H1 (cell line): Measurements from ENCODE around the gene FERMT1. TPM values are rescaled to one million over a fixed set of nuclear protein-coding genes. Genes with fewer than 3 reads are reported as not detected.

ENCODE experiments used
- CTCF ChIA-PET: fragments of 300-600 bp; sonication (Branson Sonifier 250); formaldehyde crosslinking; loops from one replicate; lab custom pipeline; 2021; ENCODE audit not compliant: partially characterized antibody; lab: Charles Lee
- POLR2A ChIA-PET: fragments of 300-600 bp; sonication (Branson Sonifier 250); formaldehyde crosslinking; loops from one replicate; lab custom pipeline; 2021; ENCODE audit warnings: inconsistent platforms; ENCODE audit not compliant: partially characterized antibody; lab: Charles Lee
- DNase-seq, 2 experiments: peaks; one replicate each; pipeline versions ENCODE4 v3.0.0 to v3.0.0-alpha.2; 2010 to 2022; ENCODE audit warnings: low spot score in 2 of 2, low read depth in 1 of 2, mixed read lengths in 1 of 2
- FAIRE-seq: peaks from 2 replicates; lab custom pipeline; 2011; peaks lifted over from hg19 to GRCh38; lab: Jason Lieb, UNC
- H2AFZ ChIP-seq: 2 replicates; pipeline ENCODE4 v1.8.1; 2012; ENCODE audit warnings: low read length, inconsistent platforms
- H2AK5ac ChIP-seq: 2 replicates; pipeline ENCODE4 v1.6.1; 2013; ENCODE audit warnings: low read depth, low read length
- H2BK120ac ChIP-seq: replicated peaks from 2 replicates; pipeline ENCODE3; 2013; ENCODE audit warnings: low read depth, low read length, inconsistent platforms
- H2BK12ac ChIP-seq: 2 replicates; pipeline ENCODE4 v1.6.1; 2013; ENCODE audit warnings: low read depth, low read length
- H2BK15ac ChIP-seq: 2 replicates; pipeline ENCODE4 v1.6.1; 2013; ENCODE audit warnings: low read length
- H2BK20ac ChIP-seq: 2 replicates; pipeline ENCODE4 v1.6.1; 2013; ENCODE audit warnings: low read length
- H2BK5ac ChIP-seq: 2 replicates; pipeline ENCODE4 v1.6.1; 2013; ENCODE audit warnings: low read depth, low read length
- H3K14ac ChIP-seq: 2 replicates; pipeline ENCODE4 v1.6.1; 2013; ENCODE audit warnings: inconsistent platforms; ENCODE audit not compliant: insufficient read length
- H3K18ac ChIP-seq: 2 replicates; pipeline ENCODE4 v1.6.1; 2013; ENCODE audit warnings: low read length; ENCODE audit errors: extremely low read depth
- H3K23ac ChIP-seq: 2 replicates; pipeline ENCODE4 v1.6.1; 2013; ENCODE audit warnings: inconsistent platforms; ENCODE audit not compliant: insufficient read length
- H3K23me2 ChIP-seq: 2 replicates; pipeline ENCODE4 v1.6.1; 2013; ENCODE audit warnings: low read depth, low read length
- H3K27ac ChIP-seq: 2 replicates; pipeline ENCODE4 v1.6.1; 2011; ENCODE audit warnings: low read depth, low read length, inconsistent platforms
- H3K27me3 ChIP-seq, 4 experiments: replicated peaks in 1 of 4; 1 replicate in 1 of 4; 2 replicates in 3 of 4; pipeline versions ENCODE4 v1.6.1 to v1.8.1; 2011 to 2013; ENCODE audit warnings: low read length in 3 of 4, mild to moderate bottlenecking in 3 of 4, inconsistent platforms in 2 of 4, mixed read lengths in 2 of 4, moderate library complexity in 1 of 4; ENCODE audit not compliant: control insufficient read depth in 3 of 4, insufficient read depth in 3 of 4; ENCODE audit errors: extremely low read depth in 1 of 4
- H3K36me3 ChIP-seq, 4 experiments: 2 replicates each; pipeline versions ENCODE4 v1.6.1 to v1.8.1; 2011 to 2013; ENCODE audit warnings: mild to moderate bottlenecking in 4 of 4, low read length in 3 of 4, moderate library complexity in 2 of 4, control low read depth in 1 of 4, inconsistent platforms in 1 of 4; ENCODE audit not compliant: insufficient read depth in 4 of 4, control insufficient read depth in 2 of 4
- H3K4ac ChIP-seq: replicated peaks from 2 replicates; pipeline ENCODE3; 2013; ENCODE audit warnings: low read length, low read depth, mixed read lengths, inconsistent platforms; ENCODE audit not compliant: insufficient read length
- H3K4me1 ChIP-seq, 4 experiments: replicated peaks in 1 of 4; 1 replicate in 1 of 4; 2 replicates in 3 of 4; pipeline versions ENCODE4 v1.6.1 to v1.8.1; 2011 to 2013; ENCODE audit warnings: low read length in 3 of 4, inconsistent platforms in 2 of 4, mixed read lengths in 1 of 4; ENCODE audit not compliant: insufficient read depth in 4 of 4, control insufficient read depth in 3 of 4
- H3K4me2 ChIP-seq, 2 experiments: 2 replicates each; pipeline versions ENCODE4 v1.6.1 to v1.8.1; 2011 to 2013; ENCODE audit warnings: low read depth in 2 of 2, low read length in 2 of 2, control low read depth in 1 of 2, inconsistent platforms in 1 of 2, mild to moderate bottlenecking in 1 of 2; ENCODE audit not compliant: insufficient read depth in 1 of 2
- H3K4me3 ChIP-seq, 4 experiments: fragments of 200-600, 300-600 bp in 1 of 4; sonication (generic), shearing (Covaris generic), sonication (Bioruptor Twin) in 1 of 4; 2 replicates each; pipeline versions ENCODE4 v1.5.1 to v1.8.1; 2011 to 2016; ENCODE audit warnings: low read length in 4 of 4, low read depth in 3 of 4, control low read depth in 2 of 4, inconsistent platforms in 2 of 4, mild to moderate bottlenecking in 2 of 4, mixed read lengths in 1 of 4, moderate library complexity in 1 of 4; ENCODE audit not compliant: insufficient read depth in 2 of 4; ENCODE audit errors: extremely low read depth in 1 of 4
- H3K56ac ChIP-seq: replicated peaks from 2 replicates; pipeline ENCODE3; 2013; ENCODE audit warnings: low read depth, mild to moderate bottlenecking, mixed read lengths, low read length, inconsistent platforms; ENCODE audit not compliant: insufficient read length
- H3K79me1 ChIP-seq: 2 replicates; pipeline ENCODE4 v1.6.1; 2013; ENCODE audit warnings: low read depth, low read length, control low read depth
- H3K79me2 ChIP-seq, 2 experiments: 2 replicates each; pipeline versions ENCODE4 v1.6.1 to v1.8.1; 2012 to 2013; ENCODE audit warnings: low read length in 2 of 2, mild to moderate bottlenecking in 2 of 2, inconsistent platforms in 1 of 2; ENCODE audit not compliant: insufficient read depth in 2 of 2, control insufficient read depth in 1 of 2
- H3K9ac ChIP-seq, 4 experiments: replicated peaks in 1 of 4; 1 replicate in 1 of 4; 2 replicates in 3 of 4; pipeline versions ENCODE4 v1.6.1 to v1.8.1; 2011 to 2013; ENCODE audit warnings: low read depth in 3 of 4, low read length in 3 of 4, control low read depth in 2 of 4, mild to moderate bottlenecking in 2 of 4, moderate library complexity in 2 of 4, inconsistent platforms in 1 of 4; ENCODE audit errors: extremely low read depth in 1 of 4
- H3K9me3 ChIP-seq, 2 experiments: 2 replicates each; pipeline versions ENCODE4 v1.6.1 to v1.8.1; 2012 to 2013; ENCODE audit warnings: mild to moderate bottlenecking in 2 of 2, moderate library complexity in 2 of 2, control low read depth in 1 of 2, inconsistent platforms in 1 of 2, low read depth in 1 of 2, low read length in 1 of 2, mixed read lengths in 1 of 2; ENCODE audit not compliant: insufficient read depth in 2 of 2
- H4K20me1 ChIP-seq, 2 experiments: replicated peaks in 1 of 2; 2 replicates each; pipeline versions ENCODE3 to v1.8.1; 2011 to 2013; ENCODE audit warnings: inconsistent platforms in 2 of 2, low read length in 2 of 2, mild to moderate bottlenecking in 1 of 2; ENCODE audit not compliant: insufficient read depth in 2 of 2, control insufficient read depth in 1 of 2
- H4K5ac ChIP-seq: 2 replicates; pipeline ENCODE4 v1.6.1; 2013; ENCODE audit warnings: low read length, low read depth, mixed read lengths, inconsistent platforms; ENCODE audit not compliant: insufficient read length
- H4K8ac ChIP-seq: 2 replicates; pipeline ENCODE4 v1.8.0; 2013; ENCODE audit warnings: mild to moderate bottlenecking, moderate library complexity, low read length, inconsistent platforms; ENCODE audit not compliant: insufficient read depth; ENCODE audit errors: extremely low read depth
- H4K91ac ChIP-seq: replicated peaks from 2 replicates; pipeline ENCODE3; 2013; ENCODE audit warnings: low read length, mixed read lengths, inconsistent platforms; ENCODE audit not compliant: insufficient read length
- CBX8 ChIP-seq: fragments of 300-800, 300-1000 bp; sonication (generic); IDR thresholded peaks from 2 replicates; pipeline ENCODE4 v1.7.1; 2016; ENCODE audit warnings: low read depth, low read length, borderline replicate concordance
- GABPA ChIP-seq: IDR thresholded peaks from 2 replicates; pipeline ENCODE4 v1.6.1; 2011; ENCODE audit warnings: mild to moderate bottlenecking, low read length, moderate library complexity, borderline replicate concordance; ENCODE audit not compliant: insufficient read depth
- KDM5A ChIP-seq: fragments of 200-600 bp; IDR thresholded peaks from 2 replicates; pipeline ENCODE4 v1.7.1; 2012; ENCODE audit warnings: mild to moderate bottlenecking, low read length, inconsistent platforms, mixed read lengths
- NRF1 ChIP-seq: IDR thresholded peaks from 2 replicates; pipeline ENCODE4 v1.6.1; 2011; ENCODE audit warnings: mild to moderate bottlenecking, low read depth, low read length, improper control_type of control experiment
- SUZ12 ChIP-seq: fragments of 200-600 bp; sonication (generic); IDR thresholded peaks from 2 replicates; pipeline ENCODE4 v1.6.1; 2012; ENCODE audit warnings: mild to moderate bottlenecking, inconsistent platforms, low read length, moderate library complexity, mixed read lengths
- TCF12 ChIP-seq: IDR thresholded peaks from 2 replicates; pipeline ENCODE4 v1.6.1; 2011; ENCODE audit warnings: low read depth, mild to moderate bottlenecking, low read length
- WGBS, 2 experiments: shearing (Covaris generic) in 1 of 2; methylation state at CpG; one replicate each; pipeline versions ENCODE4 v1.1.6 to v1.1.7; 2013 to 2015; ENCODE audit warnings: low lambda C conversion rate in 2 of 2, mixed read lengths in 2 of 2, inconsistent platforms in 1 of 2, low coverage in 1 of 2, missing lambda C conversion rate in 1 of 2; ENCODE audit not compliant: insufficient replicate concordance in 2 of 2, insufficient coverage in 1 of 2, insufficient read length in 1 of 2; ENCODE audit errors: extremely low coverage in 1 of 2, missing lambda C conversion rate in 1 of 2; 5-methylcytosine and 5-hydroxymethylcytosine counted together
- polyA plus RNA-seq, 7 experiments: library from polyadenylated mRNA; depleted of rRNA in 3 of 7; stranded (reverse) in 5 of 7; unstranded in 2 of 7; fragments of >200 nt in 5 of 7; fragments of 200-250 nt in 2 of 7; gene quantifications; 1 replicate in 5 of 7; 2 replicates in 1 of 7; 4 replicates in 1 of 7; pipeline versions ENCODE4 v1.2.1 to v1.2.3, GENCODE V29; 2011 to 2013; ENCODE audit warnings: missing spikeins in 2 of 7, mixed read lengths in 2 of 7
- total RNA-seq: library from RNA; stranded (reverse); fragmentation: NEBNext Ultra II Directional; extraction: Animal tissue kit (Norgen Biotek cat#: 25700); gene quantifications from 2 replicates; pipeline ENCODE4 v1.2.1, GENCODE V29; 2021

The FERMT1 gene
- total and polyA plus RNA-seq, 2 of the 8 experiments (the other 6 are each of a cell fraction or from before 2014, with no cell fraction given), result 4.2 to 17.8 TPM

DNA sequence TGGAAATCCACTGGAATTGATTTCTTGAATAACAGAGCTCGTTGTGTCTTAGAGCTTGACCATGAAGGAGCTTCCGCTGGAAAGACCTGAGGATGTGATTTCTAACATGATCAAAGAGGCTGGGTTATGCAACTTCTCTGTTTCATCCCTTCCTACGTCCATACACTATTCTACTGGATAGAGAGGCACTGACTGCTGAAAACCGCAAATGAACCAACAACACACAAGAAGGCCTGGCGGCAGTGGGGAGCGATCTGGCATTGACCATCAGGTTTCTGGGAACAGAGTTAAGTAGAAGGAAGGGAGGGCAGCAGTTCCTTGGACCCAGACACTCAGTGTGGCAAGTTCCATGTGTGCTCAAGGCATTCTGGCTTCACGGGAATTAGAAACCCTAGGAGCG is 82.3 kb downstream of the FERMT1 start:
- TF ChIP-seq SUZ12, result no peak
- TF ChIP-seq KDM5A, result no peak
- TF ChIP-seq GABPA, result no peak
- no peak for TF ChIP-seq TCF12
- no peak for TF ChIP-seq NRF1
- no peak for TF ChIP-seq CBX8
- Histone ChIP-seq H3K36me3 (peaks cover 0 to 30% (median 15%) of the 10 kb centered on the region in 4 experiments; a peak in 7 of 8 replicates), H4K8ac (no peak overlapping the region)

More for the DNA sequence above, 82.3 kb downstream of the FERMT1 start:
- Histone ChIP-seq H2BK120ac (no peak overlapping the region), H3K4me3 (no peak overlapping the region), H2AK5ac (no peak overlapping the region), H3K4ac (no peak overlapping the region), H3K79me2 (no peaks in the 10 kb centered on the region), H2BK12ac (no peak overlapping the region), H3K79me1 (no peaks in the 10 kb centered on the region), H3K27me3 (no peaks in the 10 kb centered on the region), H3K27ac (no peak overlapping the region), H3K23me2 (no peaks in the 10 kb centered on the region), H3K56ac (no peak overlapping the region), H3K9me3 (no peaks in the 10 kb centered on the region), H3K4me2 (no peak overlapping the region), H4K20me1 (no peaks in the 10 kb centered on the region), H2AFZ (no peak overlapping the region), H3K14ac (no peak overlapping the region), H4K5ac (no peak overlapping the region), H3K23ac (no peak overlapping the region), H2BK15ac (no peak overlapping the region), H3K4me1 (no peaks in the 10 kb centered on the region), H2BK20ac (no peak overlapping the region), H2BK5ac (no peak overlapping the region), H3K18ac (no peak overlapping the region), H4K91ac (no peak overlapping the region), H3K9ac (no peak overlapping the region)
- FAIRE-seq, result no peak
- ChIA-PET CTCF (no interaction called here), POLR2A (interaction anchor here (0.6 kb wide), 1 partner anchor 70 kb away, joined by 4 read pairs; no protein-coding TSS in a partner anchor)
- WGBS, 2 experiments, result 94% methylated on average over 8 of the region's 8 CpGs; no CpG with 5 or more reads in 1 of the 2 experiments
- no peak for DNase-seq
